ENCODE data around the gene UBIAD1. TPM values are rescaled to one million over a fixed set of nuclear protein-coding genes. Genes with fewer than 3 reads are reported as not detected.

The UBIAD1 gene
- total RNA-seq, 1 donor from 2014 or later: 11.1 TPM

GRCh38 chr1:11334821-11335220, 61.8 kb downstream of the UBIAD1 start:
- Histone ChIP-seq H3K4me3 (ENCODE audit: low read depth, low read length) (no peak overlapping the region), H3K36me3 (ENCODE audit: control insufficient read depth, insufficient read depth, low read length) (no peaks in the 10 kb centered on the region), H3K27me3 (ENCODE audit: control insufficient read depth, insufficient read depth, low read length) (peaks cover 4% of the 10 kb centered on the region)
- no peak for FAIRE-seq
- no peak for DNase-seq (ENCODE audit: low read depth)
- TF ChIP-seq CTCF (IDR thresholded peaks at IDR 0.05; ENCODE audit: insufficient read depth, low read length, severe bottlenecking): no peak

GRCh38 chr1:11335417-11336056, 62.5 kb downstream of the UBIAD1 start:
- Histone ChIP-seq H3K4me3 (ENCODE audit: low read depth, low read length) (no peak overlapping the region), H3K36me3 (ENCODE audit: control insufficient read depth, insufficient read depth, low read length) (no peaks in the 10 kb centered on the region), H3K27me3 (ENCODE audit: control insufficient read depth, insufficient read depth, low read length) (peaks cover 6% of the 10 kb centered on the region)
- no peak for TF ChIP-seq CTCF (IDR thresholded peaks at IDR 0.05; ENCODE audit: insufficient read depth, low read length, severe bottlenecking)
- no peak for DNase-seq (ENCODE audit: low read depth)
- peak; percentile 86 for FAIRE-seq

GRCh38 chr1:11337580-11338073, 64.6 kb downstream of the UBIAD1 start:
- TF ChIP-seq CTCF (IDR thresholded peaks at IDR 0.05; ENCODE audit: insufficient read depth, low read length, severe bottlenecking): peak; percentile 60
- Histone ChIP-seq H3K27me3 (ENCODE audit: control insufficient read depth, insufficient read depth, low read length) (peaks cover 6% of the 10 kb centered on the region), H3K4me3 (ENCODE audit: low read depth, low read length) (no peak overlapping the region), H3K36me3 (ENCODE audit: control insufficient read depth, insufficient read depth, low read length) (no peaks in the 10 kb centered on the region)
- DNase-seq (ENCODE audit: low read depth): no peak
- FAIRE-seq: no peak

Other genes with a start within 250 kb of the UBIAD1 start
- not detected in 2 replicates for gene MASP2, start 226.0 kb upstream of the UBIAD1 start, total RNA-seq
- 7.4 and 10.8 TPM in 2 replicates for gene SRM, start 213.2 kb upstream of the UBIAD1 start, total RNA-seq
- 37.4 and 45.1 TPM in 2 replicates for gene EXOSC10, start 173.3 kb upstream of the UBIAD1 start, total RNA-seq
- not detected in 2 replicates for gene ANGPTL7, start 83.8 kb upstream of the UBIAD1 start, total RNA-seq
- gene MTOR, start 10.6 kb upstream of the UBIAD1 start, total RNA-seq: 31.9 and 37.6 TPM in 2 replicates
- gene DISP3, start 206.0 kb downstream of the UBIAD1 start, total RNA-seq: not detected in 2 replicates

Measured in bronchial epithelial cell (primary cell).